H7 (cell line): ENCODE results near the gene PRDX1. TPM values are rescaled to one million over a fixed set of nuclear protein-coding genes. Genes with fewer than 3 reads are reported as not detected.
"Not testable (repeated sequence)": the region's sequence is repeated elsewhere in the genome, so short reads cannot be mapped to it uniquely, and the experiment has no call there.

Experiments
- DNase-seq: peaks from one replicate; pipeline ENCODE4 v3.0.0; 2012
- H3K27me3 ChIP-seq: 2 replicates; pipeline ENCODE4 v1.6.0; 2011; ENCODE audit warnings: mild to moderate bottlenecking, low read length; ENCODE audit not compliant: control insufficient read depth, insufficient read depth
- H3K36me3 ChIP-seq: replicated peaks from 2 replicates; pipeline ENCODE4 v1.5.1; 2011; ENCODE audit warnings: low read length; ENCODE audit not compliant: control insufficient read depth, insufficient read depth
- H3K4me3 ChIP-seq: 2 replicates; pipeline ENCODE4 v1.5.1; 2011; ENCODE audit warnings: low read depth, mild to moderate bottlenecking, control low read depth, low read length, moderate library complexity; ENCODE audit not compliant: insufficient read depth
- total RNA-seq: library from RNA; depleted of rRNA; stranded (reverse); fragments of >200 nt; shearing (Covaris generic); gene quantifications from 2 replicates; pipeline ENCODE4 v1.2.3, GENCODE V29; 2014

Gene PRDX1
- total RNA-seq, 1 experiment from 2014 or later, result 2,910 TPM

- Histone ChIP-seq H3K4me3 (no peak overlapping the region), H3K36me3 (no peaks in the 10 kb centered on the region), H3K27me3 (no peaks in the 10 kb centered on the region)
- no peak for DNase-seq
These were observed 24.0 kb upstream of the PRDX1 start for GRCh38 chr1:45545553-45546310.

- H3K36me3 ChIP-seq, result no peaks in the 10 kb centered on the region
- no peak for DNase-seq
- no peaks in the 10 kb centered on the region for H3K27me3 ChIP-seq
- no peak overlapping the region for H3K4me3 ChIP-seq
These were observed 23.4 kb upstream of the PRDX1 start for GRCh38 chr1:45545019-45545493.

GRCh38 chr1:45544530-45544929 is 22.8 kb upstream of the PRDX1 start:
- no peak overlapping the region for H3K4me3 ChIP-seq
- no peak for DNase-seq
- H3K36me3 ChIP-seq, result no peaks in the 10 kb centered on the region
- no peaks in the 10 kb centered on the region for H3K27me3 ChIP-seq

- Histone ChIP-seq H3K36me3 (no peaks in the 10 kb centered on the region), H3K4me3 (no peak overlapping the region)
- DNase-seq, result peak; percentile 35
These were observed 22.1 kb upstream of the PRDX1 start for GRCh38 chr1:45543581-45544417.

GRCh38 chr1:45542591-45542990 is 20.9 kb upstream of the PRDX1 start:
- Histone ChIP-seq H3K4me3 (no peak overlapping the region), H3K27me3 (no peaks in the 10 kb centered on the region), H3K36me3 (no peaks in the 10 kb centered on the region)
- DNase-seq, result no peak

More at GRCh38 chr1:45543581-45544417, 22.1 kb upstream of the PRDX1 start:
- H3K27me3 ChIP-seq, result no peaks in the 10 kb centered on the region

- no peak for DNase-seq
- H3K27me3 ChIP-seq, result no peaks in the 10 kb centered on the region
- H3K4me3 ChIP-seq, result no peak overlapping the region
- no peaks in the 10 kb centered on the region for H3K36me3 ChIP-seq
These were observed 19.5 kb upstream of the PRDX1 start for GRCh38 chr1:45541193-45541592.

- no peak overlapping the region for H3K4me3 ChIP-seq
- no peaks in the 10 kb centered on the region for H3K27me3 ChIP-seq
- H3K36me3 ChIP-seq, result no peaks in the 10 kb centered on the region
- peak; percentile 36 for DNase-seq
These were observed 15.2 kb upstream of the PRDX1 start for GRCh38 chr1:45536886-45537285.

GRCh38 chr1:45535988-45536766 is 14.5 kb upstream of the PRDX1 start:
- no peak overlapping the region for H3K4me3 ChIP-seq
- DNase-seq, result no peak
- H3K36me3 ChIP-seq, result no peaks in the 10 kb centered on the region
- H3K27me3 ChIP-seq, result no peaks in the 10 kb centered on the region

- no peak for DNase-seq
- H3K27me3 ChIP-seq, result no peaks in the 10 kb centered on the region
- H3K4me3 ChIP-seq, result no peak overlapping the region
- H3K36me3 ChIP-seq, result no peaks in the 10 kb centered on the region
These were observed 10.2 kb upstream of the PRDX1 start for GRCh38 chr1:45531873-45532272.

GRCh38 chr1:45530632-45531135 is 9.0 kb upstream of the PRDX1 start:
- DNase-seq, result no peak

GRCh38 chr1:45526135-45526644 is 4.5 kb upstream of the PRDX1 start:
- no peak for DNase-seq
- H3K27me3 ChIP-seq, result no peaks in the 10 kb centered on the region

More at GRCh38 chr1:45530632-45531135, 9.0 kb upstream of the PRDX1 start:
- no peaks in the 10 kb centered on the region for H3K36me3 ChIP-seq
- no peaks in the 10 kb centered on the region for H3K27me3 ChIP-seq
- no peak overlapping the region for H3K4me3 ChIP-seq

GRCh38 chr1:45523975-45524374 is 2.3 kb upstream of the PRDX1 start:
- not testable (repeated sequence) for H3K4me3 ChIP-seq, H3K36me3 ChIP-seq, H3K27me3 ChIP-seq, DNase-seq

More at GRCh38 chr1:45526135-45526644, 4.5 kb upstream of the PRDX1 start:
- H3K4me3 ChIP-seq, result no peak overlapping the region
- no peaks in the 10 kb centered on the region for H3K36me3 ChIP-seq

- H3K27me3 ChIP-seq, H3K36me3 ChIP-seq, DNase-seq, H3K4me3 ChIP-seq: not testable (repeated sequence)
These were observed 1.8 kb upstream of the PRDX1 start for GRCh38 chr1:45523516-45523915.
